K562 (cell line): ENCODE data around the gene WDR54. TPM values are rescaled to one million over a fixed set of nuclear protein-coding genes. Genes with fewer than 3 reads are reported as not detected.

Experiments
- ATAC-seq: fragments of 200-7000 bp; cut with Tn5 transposase; 3 replicates; pipeline ENCODE4 v1.9.1; 2020; ENCODE audit warnings: moderate library complexity
- BruUV-seq: library from RNA; stranded (reverse); fragments of 400-500 nt; replicated peaks from 2 replicates; lab custom pipeline; 2021; lab: Mats Ljungman, UMichigan
- CTCF ChIA-PET: fragments of 300-600 bp; formaldehyde crosslinking; extraction: SDS; loops from one replicate; lab custom pipeline; 2021; ENCODE audit warnings: low intra/inter-chr PET ratio; lab: Yijun Ruan, JAX
- POLR2A ChIA-PET: fragments of 300-600, 350-650 bp; sonication (Branson Sonifier 250); formaldehyde crosslinking; extraction: SDS; loops from one replicate; lab custom pipeline; 2021; ENCODE audit warnings: antibody characterized with exemption, inconsistent platforms; lab: Yijun Ruan, JAX
- DNase-seq, 4 experiments: peaks; one replicate each; pipeline versions ENCODE4 v3.0.0 to v3.0.0-alpha.2; 2011 to 2018; ENCODE audit warnings: low spot score in 3 of 4, mixed read lengths in 3 of 4; ENCODE audit errors: extremely low read depth in 1 of 4
- FAIRE-seq: peaks from 2 replicates; lab custom pipeline; 2011; peaks lifted over from hg19 to GRCh38; lab: Jason Lieb, UNC
- H2AFZ ChIP-seq: 2 replicates; pipeline ENCODE4 v1.6.0; 2011; ENCODE audit warnings: low read depth, low read length, control low read depth, inconsistent platforms
- H3K27ac ChIP-seq: fragments of 200-600 bp; 3 replicates; pipeline ENCODE4 v1.8.0; 2011; ENCODE audit warnings: low read depth, mild to moderate bottlenecking, control low read depth, inconsistent platforms, low read length, moderate library complexity, mixed read lengths; ENCODE audit errors: extremely low read depth
- H3K27me3 ChIP-seq, 2 experiments: fragments of 300-600 bp in 1 of 2; 2 replicates in 1 of 2; 3 replicates in 1 of 2; pipeline versions ENCODE4 v1.6.0 to v1.8.0; 2011; ENCODE audit warnings: inconsistent platforms in 2 of 2, low read length in 2 of 2, mild to moderate bottlenecking in 1 of 2, mixed read lengths in 1 of 2, moderate library complexity in 1 of 2; ENCODE audit not compliant: control insufficient read depth in 2 of 2, insufficient read depth in 2 of 2
- H3K36me3 ChIP-seq: fragments of 300-600 bp; 3 replicates; pipeline ENCODE4 v1.8.0; 2011; ENCODE audit warnings: mild to moderate bottlenecking, low read length, inconsistent platforms; ENCODE audit not compliant: control insufficient read depth, insufficient read depth
- H3K4me1 ChIP-seq, 2 experiments: fragments of 200-600 bp in 1 of 2; replicated peaks in 1 of 2; 2 replicates in 1 of 2; 3 replicates in 1 of 2; pipeline versions ENCODE4 v1.5.1 to v1.8.0; 2011; ENCODE audit warnings: inconsistent platforms in 2 of 2, low read length in 2 of 2, mild to moderate bottlenecking in 1 of 2, mixed read lengths in 1 of 2, moderate library complexity in 1 of 2; ENCODE audit not compliant: control insufficient read depth in 2 of 2, insufficient read depth in 2 of 2
- H3K4me2 ChIP-seq: 2 replicates; pipeline ENCODE4 v1.6.1; 2011; ENCODE audit warnings: low read length, control low read depth, inconsistent platforms, mixed read lengths; ENCODE audit not compliant: insufficient read depth
- H3K4me3 ChIP-seq: fragments of 200-600 bp; sonication (generic), shearing (Covaris generic); 2 replicates; pipeline ENCODE4 v1.5.1; 2016; ENCODE audit warnings: control low read depth, inconsistent platforms
- H3K79me2 ChIP-seq: fragments of 200-600 bp; 3 replicates; pipeline ENCODE4 v1.8.0; 2011; ENCODE audit warnings: low read length, inconsistent platforms; ENCODE audit not compliant: control insufficient read depth, insufficient read depth
- H3K9ac ChIP-seq, 2 experiments: 2 replicates each; pipeline versions ENCODE4 v1.6.0 to v1.6.1; 2011; ENCODE audit warnings: low read depth in 2 of 2, low read length in 2 of 2, control low read depth in 1 of 2, inconsistent platforms in 1 of 2, mild to moderate bottlenecking in 1 of 2, mixed read lengths in 1 of 2; ENCODE audit not compliant: insufficient read depth in 1 of 2
- H3K9me1 ChIP-seq: one replicate; pipeline ENCODE4 v1.6.0; 2011; ENCODE audit warnings: inconsistent platforms, mild to moderate bottlenecking, low read length, moderate library complexity; ENCODE audit not compliant: control insufficient read depth, insufficient read depth
- H3K9me3 ChIP-seq: replicated peaks from 2 replicates; pipeline ENCODE4 v1.5.1; 2011; ENCODE audit warnings: low read depth, low read length, inconsistent platforms; ENCODE audit not compliant: control insufficient read depth, insufficient read depth
- H4K20me1 ChIP-seq: replicated peaks from 2 replicates; pipeline ENCODE4 v1.6.1; 2011; ENCODE audit warnings: low read length, inconsistent platforms, mixed read lengths; ENCODE audit not compliant: control insufficient read depth, insufficient read depth
- ATF6 ChIP-seq: sonication (generic); formaldehyde crosslinking; IDR thresholded peaks from 2 replicates; pipeline ENCODE4 v1.4.0; 2020; ENCODE audit warnings: mild to moderate bottlenecking, missing genetic modification reagents
- CBX2 ChIP-seq: fragments of 200-600 bp; sonication (generic); IDR thresholded peaks from one replicate; pipeline ENCODE4 v1.6.1; 2012; ENCODE audit warnings: mild to moderate bottlenecking, low read length, inconsistent platforms; ENCODE audit not compliant: insufficient read depth, poor library complexity, severe bottlenecking
- CTBP1 ChIP-seq: fragments of 450-650 bp; IDR thresholded peaks from 2 replicates; pipeline ENCODE4 v1.6.1; 2016; ENCODE audit warnings: borderline replicate concordance
- GATAD2A ChIP-seq: fragments of 450-650 bp; IDR thresholded peaks from 2 replicates; pipeline ENCODE4 v1.6.1; 2017
- MLLT1 ChIP-seq, 2 experiments: fragments of 450-650 bp; IDR thresholded peaks; 2 replicates each; pipeline ENCODE4 v1.6.1; 2016
- MTA1 ChIP-seq: fragments of 450-650 bp; IDR thresholded peaks from 2 replicates; pipeline ENCODE4 v1.6.1; 2017; ENCODE audit warnings: borderline replicate concordance
- NUFIP1 ChIP-seq: fragments of 450-650 bp; IDR thresholded peaks from 2 replicates; pipeline ENCODE4 v1.6.1; 2018; ENCODE audit not compliant: partially characterized antibody
- PKNOX1 ChIP-seq: fragments of 450-650 bp; IDR thresholded peaks from 2 replicates; pipeline ENCODE4 v1.6.1; 2016
- POLR2AphosphoS2 ChIP-seq: IDR thresholded peaks from 2 replicates; pipeline ENCODE4 v1.6.1; 2012; ENCODE audit warnings: low read length, improper control_type of control experiment
- TBL1XR1 ChIP-seq, 2 experiments: IDR thresholded peaks; 2 replicates each; pipeline ENCODE4 v1.6.1; 2012; ENCODE audit warnings: improper control_type of control experiment in 2 of 2, low read length in 2 of 2, mild to moderate bottlenecking in 1 of 2
- YY1 ChIP-seq, 3 experiments: IDR thresholded peaks; 2 replicates each; pipeline ENCODE4 v1.6.1; 2011; ENCODE audit warnings: low read length in 2 of 3, mild to moderate bottlenecking in 2 of 3, moderate library complexity in 2 of 3, borderline replicate concordance in 1 of 3, control low read depth in 1 of 3, low read depth in 1 of 3; ENCODE audit not compliant: insufficient read depth in 3 of 3, insufficient replicate concordance in 2 of 3, control insufficient read depth in 1 of 3, insufficient read length in 1 of 3; ENCODE audit errors: extremely low read depth in 1 of 3
- ZBTB26 ChIP-seq: fragments of 450-650 bp; formaldehyde crosslinking; IDR thresholded peaks from 2 replicates; pipeline ENCODE4 v1.4.0; 2022; ENCODE audit warnings: missing genetic modification characterization
- ZNF511 ChIP-seq: sonication (generic); formaldehyde crosslinking; IDR thresholded peaks from 2 replicates; pipeline ENCODE4 v1.8.0; 2022; ENCODE audit warnings: mild to moderate bottlenecking, missing genetic modification reagents
- ZNF561 ChIP-seq: fragments of 450-650 bp; formaldehyde crosslinking; conservative IDR thresholded peaks from 2 replicates; pipeline ENCODE4 v1.4.0; 2020; ENCODE audit warnings: mild to moderate bottlenecking, moderate library complexity
- WGBS: fragments of 100-300 bp; shearing (Covaris generic); methylation state at CpG from one replicate; pipeline ENCODE4 v1.1.6; 2016; ENCODE audit warnings: low coverage, mixed read lengths; ENCODE audit not compliant: insufficient coverage; ENCODE audit errors: missing lambda C conversion rate; 5-methylcytosine and 5-hydroxymethylcytosine counted together
- in situ Hi-C: fragments of 300-500 bp; cut with MboI; formaldehyde crosslinking; loops from 4 replicates; pipeline ENCODE4 v1.15.0; 2018; ENCODE audit warnings: inconsistent platforms, mixed read lengths
- intact Hi-C: fragments of 100-400 bp; cut with micrococcal nuclease; formaldehyde crosslinking; loops from 2 replicates; pipeline ENCODE4 v1.14.2; 2022
- polyA plus RNA-seq, 8 experiments: library from polyadenylated mRNA; depleted of rRNA in 4 of 8; stranded (reverse) in 5 of 8; unstranded in 3 of 8; fragments of >200 nt; fragmentation: Nextera tagmentation in 2 of 8; fragmentation: Illumina TruSeq in 1 of 8; extraction: Ambion mirVana in 2 of 8; extraction: Trizol in 1 of 8; gene quantifications; 2 replicates each; pipeline versions ENCODE4 v1.2.1 to v1.2.3, GENCODE V29; 2011 to 2014; ENCODE audit warnings: inconsistent platforms in 1 of 8, missing spikeins in 1 of 8
- total RNA-seq, 7 experiments: library from RNA; depleted of rRNA in 6 of 7; stranded (reverse); fragments of >200 nt in 6 of 7; fragmentation: Illumina TruSeq in 2 of 7; extraction: Trizol in 2 of 7; gene quantifications; 2 replicates each; pipeline versions ENCODE4 v1.2.1 to v1.2.3, GENCODE V29; 2011 to 2021; ENCODE audit warnings: low replicate concordance in 1 of 7

The WDR54 gene
- total and polyA plus RNA-seq, 9 of the 15 experiments (the other 6 are each of a cell fraction or from before 2014, with no cell fraction given): 5.2 to 15.2 (median 7.4) TPM

- ATAC-seq (no peak), DNase-seq (no peak), FAIRE-seq (no peak)
- 94% methylated on average over 15 of the region's 33 CpGs for WGBS
- no peaks in the 10 kb centered on the region for H3K27me3 ChIP-seq
- no TSS peak for BruUV-seq
- no peaks in the 10 kb centered on the region for H3K36me3 ChIP-seq
- no peaks in the 10 kb centered on the region for H3K9me3 ChIP-seq
- no peaks in the 10 kb centered on the region for H4K20me1 ChIP-seq
- POLR2A ChIA-PET: interaction anchor here (0.6 to 1.6 kb wide), 3 partner anchors 13 to 143 kb away, joined by 3 to 7 read pairs (median 5); no protein-coding TSS in a partner anchor
- intact Hi-C loops (no loop called here), in situ Hi-C loops (no loop called here)
- peak overlapping the region; percentile 71; the same call in 2 of the 3 replicates for H3K27ac ChIP-seq
- H3K9me1 ChIP-seq: no peaks in the 10 kb centered on the region
- H3K4me1 ChIP-seq: peaks cover 22 to 41% of the 10 kb centered on the region in 2 experiments; a peak in 4 of 5 replicates
- H2AFZ ChIP-seq: peak overlapping the region; percentile 98
- CTCF ChIA-PET: no interaction called here
- no peak overlapping the region for H3K4me2 ChIP-seq
- peak overlapping the region in 1 of 2 experiments; percentile 65; a peak in 2 of 4 replicates for H3K9ac ChIP-seq
- H3K79me2 ChIP-seq: no peaks in the 10 kb centered on the region
- no peak overlapping the region for H3K4me3 ChIP-seq
- TF ChIP-seq CTBP1 (no peak), POLR2AphosphoS2 (no peak), ATF6 (CRISPR knock-in tag) (no peak), ZNF561 (CRISPR knock-in tag) (no peak), GATAD2A (no peak), TBL1XR1 (IDR thresholded peaks at IDR 0.05; ENCODE audit: low read length in 2 of 2) (no peak), MTA1 (no peak), ZBTB26 (CRISPR knock-in tag) (no peak), PKNOX1 (no peak), NUFIP1 (no peak), CBX2 (no peak), ZNF511 (CRISPR knock-in tag) (no peak), MLLT1 (IDR thresholded peaks at IDR 0.05) (no peak), YY1 (IDR thresholded peaks at IDR 0.05; ENCODE audit: borderline replicate concordance in 1 of 3, control insufficient read depth in 1 of 3, extremely low read depth in 1 of 3, insufficient read depth in 3 of 3, insufficient read length in 1 of 3, insufficient replicate concordance in 2 of 3, low read depth in 1 of 3, low read length in 2 of 3) (no peak)
Observed at GRCh38 chr2:74441170-74441689, 19.7 kb downstream of the WDR54 start.
